ENCODE results near the gene RCC2. TPM values are rescaled to one million over a fixed set of nuclear protein-coding genes. Genes with fewer than 3 reads are reported as not detected.
"Not testable (repeated sequence)": the region's sequence is repeated elsewhere in the genome, so short reads cannot be mapped to it uniquely, and the experiment has no call there.

RCC2 gene
- total and polyA plus RNA-seq, 8 donors: 15.8 to 73.6 (median 26.0) TPM

DNA sequence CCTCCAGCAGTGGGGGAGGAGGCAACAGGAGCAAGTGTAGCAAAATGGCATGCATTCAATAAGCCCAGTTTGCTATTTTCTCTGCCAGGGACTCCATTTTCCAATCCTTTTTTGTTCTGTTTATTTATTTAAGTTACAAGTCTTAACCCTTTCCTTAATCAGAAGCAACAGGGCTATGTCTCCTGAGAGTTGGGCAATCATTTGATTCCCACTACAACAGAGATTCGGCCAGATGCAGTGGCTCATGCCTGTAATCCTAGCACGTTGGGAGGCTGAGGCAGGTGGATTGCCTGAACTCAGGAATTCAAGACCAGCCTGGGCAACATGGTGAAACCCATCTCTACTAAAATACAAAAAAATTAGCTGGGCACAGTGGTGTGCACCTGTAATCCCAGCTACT, 25.5 kb downstream of the RCC2 start:
- WGBS, 5 donors: 71 to 90% (median 85%) methylated on average over 2 of the region's 2 CpGs
- Histone ChIP-seq H3K4me1 (peaks cover 0 to 15% (median 9%) of the 10 kb centered on the region in 4 donors), H3K4me3 (no peak overlapping the region), H3K9me3 (no peaks in the 10 kb centered on the region), H3K27ac (no peak overlapping the region), H3K36me3 (peaks cover 96 to 100% (median 100%) of the 10 kb centered on the region in 4 donors), H3K27me3 (no peaks in the 10 kb centered on the region)
- no peak for TF ChIP-seq EP300 (IDR thresholded peaks at IDR 0.05)
- no peak for TF ChIP-seq POLR2A (IDR thresholded peaks at IDR 0.05)
- no peak for TF ChIP-seq CTCF (IDR thresholded peaks at IDR 0.05)
- TF ChIP-seq POLR2AphosphoS5 (IDR thresholded peaks at IDR 0.05): no peak
- intact Hi-C loops (cut with DNase I; ENCODE audit: low total_unique reads): no loop called here
- DNase-seq: no peak

DNA sequence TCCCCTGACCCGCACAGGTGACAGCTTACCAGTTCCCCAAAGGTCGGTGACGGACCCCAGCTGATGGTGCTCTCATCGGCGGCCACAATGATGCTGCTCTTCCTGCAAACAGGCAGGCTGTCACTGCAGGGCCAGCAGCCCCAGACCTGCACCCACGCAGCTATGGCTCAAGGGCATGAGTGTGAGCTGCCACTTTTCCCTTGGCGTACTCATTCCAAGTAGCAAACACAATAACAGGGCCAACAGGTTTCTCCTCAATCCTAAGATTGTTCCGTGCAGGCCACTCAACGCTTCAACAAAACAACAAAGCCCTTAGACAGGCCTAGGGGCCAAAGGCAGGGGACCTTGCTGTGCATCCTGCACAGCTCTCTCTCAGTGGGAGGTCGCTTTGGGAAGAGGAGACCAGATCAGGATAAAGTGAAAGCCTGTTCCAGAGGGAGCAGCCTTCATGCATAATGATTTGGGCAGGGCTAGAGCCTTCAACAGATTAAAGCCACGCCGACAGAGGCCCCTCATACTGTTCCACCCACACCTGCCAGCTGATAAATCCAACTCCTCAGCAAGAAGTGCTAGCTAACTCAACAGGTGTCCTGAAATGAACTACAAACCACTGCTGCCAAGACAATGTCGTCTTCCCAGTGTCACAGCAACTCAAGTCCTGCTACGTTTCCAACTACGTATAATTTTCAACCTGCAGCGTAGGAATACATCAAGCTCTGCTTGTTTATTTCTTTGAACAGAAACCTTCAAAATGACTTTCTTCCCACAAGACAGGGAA, 27.2 kb downstream of the RCC2 start:
- H3K4me1 ChIP-seq: peaks cover 0 to 15% (median 9%) of the 10 kb centered on the region in 4 donors
- no peak overlapping the region for H3K27ac ChIP-seq
- 50 to 72% (median 65%) methylated on average over 12 to 16 of the region's 16 CpGs for WGBS, 5 donors
- H3K4me3 ChIP-seq: no peak overlapping the region
- TF ChIP-seq POLR2A (IDR thresholded peaks at IDR 0.05): no peak
- TF ChIP-seq CTCF (IDR thresholded peaks at IDR 0.05): no peak
- H3K27me3 ChIP-seq: no peaks in the 10 kb centered on the region
- H3K36me3 ChIP-seq: peaks cover 89 to 100% (median 100%) of the 10 kb centered on the region in 4 donors
- intact Hi-C loops (cut with DNase I; ENCODE audit: low total_unique reads): no loop called here
- no peak for DNase-seq
- H3K9me3 ChIP-seq: no peaks in the 10 kb centered on the region

DNA sequence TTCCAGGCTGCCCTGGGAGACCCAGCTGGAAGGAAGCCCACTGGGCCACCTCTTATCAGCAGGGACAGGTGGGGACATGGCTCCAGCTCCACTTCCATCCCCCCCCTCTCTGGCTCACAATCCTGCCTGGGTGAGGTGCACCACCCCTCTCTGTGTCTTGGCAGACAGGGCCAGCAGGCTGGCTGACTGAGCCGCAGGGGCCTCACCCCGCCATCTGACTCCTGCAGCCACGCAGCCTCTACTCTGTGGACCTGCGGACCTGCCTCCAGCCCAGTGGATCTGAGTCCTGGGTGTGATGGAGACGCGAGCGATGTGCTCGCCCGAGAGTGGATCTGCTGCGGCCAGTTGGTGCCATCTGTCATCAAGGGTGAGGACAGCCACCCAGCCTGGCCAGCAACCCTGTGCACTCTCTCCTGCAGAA, 30.1 kb downstream of the RCC2 start:
- WGBS, 5 donors: 40 to 87% (median 66%) methylated on average over 4 to 10 of the region's 10 CpGs
- no peaks in the 10 kb centered on the region for H3K27me3 ChIP-seq

DNA sequence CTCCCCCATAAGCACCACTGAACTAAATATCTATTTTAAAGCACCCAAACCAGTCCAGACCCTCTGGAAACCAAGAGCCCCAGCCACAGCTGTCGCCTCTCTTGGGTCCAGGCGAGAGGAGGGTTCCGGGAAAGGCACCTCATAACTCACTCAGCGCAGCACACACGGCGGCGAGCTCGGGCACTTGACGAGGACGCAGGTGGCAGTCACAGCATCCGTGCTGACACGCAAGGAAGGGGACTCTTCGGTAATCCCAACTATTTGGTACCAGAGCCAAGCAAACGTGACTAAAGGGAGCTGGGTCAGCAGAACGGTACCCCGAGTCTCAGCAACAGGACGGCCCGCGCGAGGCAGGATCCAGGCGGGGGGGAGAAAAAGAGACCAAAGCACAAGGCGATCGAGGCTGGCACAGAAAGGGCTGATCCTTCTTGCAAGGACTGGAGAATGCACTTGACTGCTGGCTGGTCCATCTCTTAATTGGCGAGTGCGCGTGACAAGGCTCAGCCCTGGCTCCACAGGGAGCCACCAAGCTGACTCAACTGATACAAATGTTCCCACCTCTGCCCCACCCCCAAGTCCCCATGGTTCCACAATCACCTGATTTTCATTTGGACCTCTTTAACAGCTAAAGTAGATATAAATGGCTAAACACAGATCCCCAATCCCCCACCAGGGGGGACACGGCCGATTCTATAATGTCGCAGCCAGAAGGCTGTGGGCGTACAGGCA, 31.5 kb downstream of the RCC2 start:
- H3K27ac ChIP-seq; H3K9me3 ChIP-seq; H3K4me3 ChIP-seq; DNase-seq; intact Hi-C loops (cut with DNase I; ENCODE audit: low total_unique reads); H3K27me3 ChIP-seq: not testable (repeated sequence)
- peaks cover 0 to 28% (median 16%) of the 10 kb centered on the region in 4 donors for H3K4me1 ChIP-seq
- H3K36me3 ChIP-seq: peaks cover 46 to 68% (median 62%) of the 10 kb centered on the region in 4 donors
- 93 to 95% (median 94%) methylated on average over 28 to 30 of the region's 30 CpGs for WGBS, 5 donors

More for the DNA sequence above, 30.1 kb downstream of the RCC2 start:
- Histone ChIP-seq H3K4me3 (no peak overlapping the region), H3K36me3 (peaks cover 60 to 82% (median 76%) of the 10 kb centered on the region in 4 donors), H3K9me3 (no peaks in the 10 kb centered on the region), H3K4me1 (peaks cover 0 to 28% (median 16%) of the 10 kb centered on the region in 4 donors), H3K27ac (no peak overlapping the region)
- TF ChIP-seq CTCF (IDR thresholded peaks at IDR 0.05): no peak
- TF ChIP-seq POLR2A (IDR thresholded peaks at IDR 0.05): no peak
- no peak for TF ChIP-seq POLR2AphosphoS5 (IDR thresholded peaks at IDR 0.05)
- no peak for TF ChIP-seq EP300 (IDR thresholded peaks at IDR 0.05)
- intact Hi-C loops (cut with DNase I; ENCODE audit: low total_unique reads): no loop called here
- DNase-seq: peak in 1 of 2 donors; percentile 75

GRCh38 chr1:17406760-17407475, 32.6 kb downstream of the RCC2 start:
- H3K4me3 ChIP-seq; H3K27ac ChIP-seq; H3K27me3 ChIP-seq; H3K9me3 ChIP-seq; intact Hi-C loops (cut with DNase I; ENCODE audit: low total_unique reads): not testable (repeated sequence)
- peak in 1 of 2 donors; percentile 51 for DNase-seq
- H3K4me1 ChIP-seq: peaks cover 0 to 21% (median 16%) of the 10 kb centered on the region in 4 donors
- peaks cover 36 to 57% (median 52%) of the 10 kb centered on the region in 4 donors for H3K36me3 ChIP-seq
- WGBS, 5 donors: 33 to 63% (median 51%) methylated on average over 11 to 16 of the region's 16 CpGs
